Mammary epithelial cell (primary cell): ENCODE measurements around the gene BATF.

ENCODE experiments used
- EZH2 ChIP-seq: IDR thresholded peaks from 2 replicates; pipeline ENCODE4 v1.6.1; 2012; ENCODE audit warnings: low read length, inconsistent platforms, borderline replicate concordance
- TF ChIP-seq, protein P1 (sequence below), 2 donors: IDR thresholded peaks in 1 of 2; conservative IDR thresholded peaks in 1 of 2; 2 replicates each; pipeline ENCODE4 v1.5.1; 2011 to 2012; ENCODE audit warnings: inconsistent platforms in 2 of 2, low read length in 2 of 2, mild to moderate bottlenecking in 2 of 2, control low read depth in 1 of 2, low read depth in 1 of 2; ENCODE audit not compliant: insufficient read depth in 1 of 2; ENCODE audit errors: extremely low read depth in 1 of 2

GRCh38 chr14:75521415-75522199 is 662 bp upstream of the BATF start:
- TF ChIP-seq, protein P1, sequence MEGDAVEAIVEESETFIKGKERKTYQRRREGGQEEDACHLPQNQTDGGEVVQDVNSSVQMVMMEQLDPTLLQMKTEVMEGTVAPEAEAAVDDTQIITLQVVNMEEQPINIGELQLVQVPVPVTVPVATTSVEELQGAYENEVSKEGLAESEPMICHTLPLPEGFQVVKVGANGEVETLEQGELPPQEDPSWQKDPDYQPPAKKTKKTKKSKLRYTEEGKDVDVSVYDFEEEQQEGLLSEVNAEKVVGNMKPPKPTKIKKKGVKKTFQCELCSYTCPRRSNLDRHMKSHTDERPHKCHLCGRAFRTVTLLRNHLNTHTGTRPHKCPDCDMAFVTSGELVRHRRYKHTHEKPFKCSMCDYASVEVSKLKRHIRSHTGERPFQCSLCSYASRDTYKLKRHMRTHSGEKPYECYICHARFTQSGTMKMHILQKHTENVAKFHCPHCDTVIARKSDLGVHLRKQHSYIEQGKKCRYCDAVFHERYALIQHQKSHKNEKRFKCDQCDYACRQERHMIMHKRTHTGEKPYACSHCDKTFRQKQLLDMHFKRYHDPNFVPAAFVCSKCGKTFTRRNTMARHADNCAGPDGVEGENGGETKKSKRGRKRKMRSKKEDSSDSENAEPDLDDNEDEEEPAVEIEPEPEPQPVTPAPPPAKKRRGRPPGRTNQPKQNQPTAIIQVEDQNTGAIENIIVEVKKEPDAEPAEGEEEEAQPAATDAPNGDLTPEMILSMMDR (conservative IDR thresholded peaks at IDR 0.05 in 1 of 2, IDR thresholded peaks at IDR 0.05 in 1 of 2; ENCODE audit: extremely low read depth in 1 of 2, insufficient read depth in 1 of 2, low read depth in 1 of 2, low read length in 2 of 2), result no peak
- no peak for TF ChIP-seq EZH2
